IPS-20b (cell line): Measurements from ENCODE around the gene DDC.

Experiments used
- H3K27ac ChIP-seq: one replicate; pipeline ENCODE4 v1.5.1; 2013; ENCODE audit warnings: low read length
- H3K27me3 ChIP-seq: 2 replicates; pipeline ENCODE4 v1.6.1; 2013; ENCODE audit warnings: mild to moderate bottlenecking, low read length, inconsistent platforms; ENCODE audit not compliant: insufficient read depth
- H3K36me3 ChIP-seq: 2 replicates; pipeline ENCODE4 v1.6.1; 2013; ENCODE audit warnings: low read depth, mild to moderate bottlenecking, inconsistent platforms, low read length, moderate library complexity; ENCODE audit not compliant: insufficient read depth
- H3K4me1 ChIP-seq: 2 replicates; pipeline ENCODE4 v1.6.1; 2013; ENCODE audit warnings: mild to moderate bottlenecking, control low read depth, inconsistent platforms, low read length, moderate library complexity; ENCODE audit not compliant: insufficient read depth
- H3K4me3 ChIP-seq: 2 replicates; pipeline ENCODE4 v1.5.1; 2013; ENCODE audit warnings: mild to moderate bottlenecking, low read length, inconsistent platforms
- H3K9ac ChIP-seq: 2 replicates; pipeline ENCODE4 v1.6.1; 2013; ENCODE audit warnings: low read depth, mild to moderate bottlenecking, inconsistent platforms, low read length, moderate library complexity
- H3K9me3 ChIP-seq: 2 replicates; pipeline ENCODE4 v1.6.1; 2013; ENCODE audit warnings: mild to moderate bottlenecking, low read depth, low read length, inconsistent platforms; ENCODE audit not compliant: insufficient read depth

DDC gene

GRCh38 chr7:50428911-50429310 is 136.3 kb downstream of the DDC start:
- no peaks in the 10 kb centered on the region; the same call in 1 of the 2 replicates for H3K9me3 ChIP-seq
- H3K9ac ChIP-seq, result no peak overlapping the region
- no peaks in the 10 kb centered on the region for H3K4me1 ChIP-seq
- H3K27ac ChIP-seq, result no peak overlapping the region
- no peaks in the 10 kb centered on the region for H3K36me3 ChIP-seq
- H3K4me3 ChIP-seq, result no peak overlapping the region
- no peaks in the 10 kb centered on the region for H3K27me3 ChIP-seq

GRCh38 chr7:50427518-50427917 is 137.7 kb downstream of the DDC start:
- Histone ChIP-seq H3K27me3 (no peaks in the 10 kb centered on the region), H3K4me1 (no peaks in the 10 kb centered on the region), H3K9me3 (no peaks in the 10 kb centered on the region; the same call in 1 of the 2 replicates), H3K36me3 (no peaks in the 10 kb centered on the region), H3K4me3 (no peak overlapping the region), H3K9ac (no peak overlapping the region), H3K27ac (no peak overlapping the region)

- Histone ChIP-seq H3K27me3 (no peaks in the 10 kb centered on the region), H3K9ac (no peak overlapping the region), H3K27ac (no peak overlapping the region), H3K36me3 (no peaks in the 10 kb centered on the region), H3K4me3 (no peak overlapping the region), H3K4me1 (no peaks in the 10 kb centered on the region; the same call in 1 of the 2 replicates), H3K9me3 (no peaks in the 10 kb centered on the region; the same call in 1 of the 2 replicates)
These were observed 138.7 kb downstream of the DDC start for GRCh38 chr7:50426280-50427045.

- Histone ChIP-seq H3K9ac (no peak overlapping the region), H3K4me1 (peaks cover 3% of the 10 kb centered on the region; the same call in 1 of the 2 replicates), H3K27me3 (no peaks in the 10 kb centered on the region), H3K27ac (no peak overlapping the region), H3K36me3 (no peaks in the 10 kb centered on the region), H3K4me3 (no peak overlapping the region), H3K9me3 (no peaks in the 10 kb centered on the region; the same call in 1 of the 2 replicates)
These were observed 139.9 kb downstream of the DDC start for GRCh38 chr7:50425318-50425717.

- no peaks in the 10 kb centered on the region for H3K27me3 ChIP-seq
- no peaks in the 10 kb centered on the region for H3K9me3 ChIP-seq
- peaks cover 4% of the 10 kb centered on the region for H3K4me1 ChIP-seq
These were observed 141.3 kb downstream of the DDC start for GRCh38 chr7:50423860-50424259.

GRCh38 chr7:50422858-50423257 is 142.3 kb downstream of the DDC start:
- no peaks in the 10 kb centered on the region for H3K27me3 ChIP-seq
- H3K27ac ChIP-seq, result no peak overlapping the region
- peaks cover 4% of the 10 kb centered on the region for H3K4me1 ChIP-seq
- no peaks in the 10 kb centered on the region for H3K9me3 ChIP-seq
- no peak overlapping the region for H3K4me3 ChIP-seq
- no peak overlapping the region for H3K9ac ChIP-seq
- H3K36me3 ChIP-seq, result no peaks in the 10 kb centered on the region

More at GRCh38 chr7:50423860-50424259, 141.3 kb downstream of the DDC start:
- H3K9ac ChIP-seq, result no peak overlapping the region
- no peaks in the 10 kb centered on the region for H3K36me3 ChIP-seq
- H3K27ac ChIP-seq, result no peak overlapping the region
- H3K4me3 ChIP-seq, result no peak overlapping the region

GRCh38 chr7:50421043-50421442 is 144.2 kb downstream of the DDC start:
- Histone ChIP-seq H3K4me1 (peaks cover 4% of the 10 kb centered on the region), H3K4me3 (no peak overlapping the region), H3K9me3 (no peaks in the 10 kb centered on the region), H3K27me3 (no peaks in the 10 kb centered on the region), H3K9ac (no peak overlapping the region), H3K36me3 (no peaks in the 10 kb centered on the region), H3K27ac (no peak overlapping the region)

GRCh38 chr7:50418526-50419290 is 146.5 kb downstream of the DDC start:
- H3K9ac ChIP-seq, result no peak overlapping the region
- H3K9me3 ChIP-seq, result no peaks in the 10 kb centered on the region
- H3K4me3 ChIP-seq, result no peak overlapping the region
- no peak overlapping the region for H3K27ac ChIP-seq
- no peaks in the 10 kb centered on the region for H3K36me3 ChIP-seq
- no peaks in the 10 kb centered on the region for H3K27me3 ChIP-seq
- H3K4me1 ChIP-seq, result peaks cover 4% of the 10 kb centered on the region

- no peaks in the 10 kb centered on the region for H3K27me3 ChIP-seq
- no peak overlapping the region for H3K27ac ChIP-seq
- H3K4me3 ChIP-seq, result no peak overlapping the region
- no peaks in the 10 kb centered on the region for H3K36me3 ChIP-seq
- peaks cover 4% of the 10 kb centered on the region for H3K4me1 ChIP-seq
- H3K9me3 ChIP-seq, result no peaks in the 10 kb centered on the region
- no peak overlapping the region for H3K9ac ChIP-seq
These were observed 147.1 kb downstream of the DDC start for GRCh38 chr7:50418086-50418515.

- Histone ChIP-seq H3K9me3 (no peaks in the 10 kb centered on the region), H3K9ac (no peak overlapping the region), H3K27ac (no peak overlapping the region), H3K4me3 (no peak overlapping the region), H3K4me1 (peaks cover 4% of the 10 kb centered on the region), H3K36me3 (no peaks in the 10 kb centered on the region), H3K27me3 (no peaks in the 10 kb centered on the region)
These were observed 148.6 kb downstream of the DDC start for GRCh38 chr7:50416527-50417182.

- H3K9me3 ChIP-seq, result no peaks in the 10 kb centered on the region
- no peak overlapping the region for H3K27ac ChIP-seq
- peaks cover 4% of the 10 kb centered on the region for H3K4me1 ChIP-seq
- no peaks in the 10 kb centered on the region for H3K36me3 ChIP-seq
- H3K9ac ChIP-seq, result no peak overlapping the region
- no peak overlapping the region for H3K4me3 ChIP-seq
- H3K27me3 ChIP-seq, result no peaks in the 10 kb centered on the region
These were observed 149.3 kb downstream of the DDC start for GRCh38 chr7:50415844-50416364.
